Thyroid gland (tissue), 4 donors: ENCODE results near the gene HPS5. TPM values are rescaled to one million over a fixed set of nuclear protein-coding genes. Genes with fewer than 3 reads are reported as not detected.

ENCODE experiments used
- DNase-seq, 2 donors: peaks; one replicate each; pipeline ENCODE4 v3.0.0-alpha.2; 2019
- H3K27ac ChIP-seq, 3 donors: fragments of 200-600 bp; sonication (generic); 1 replicate in 2 of 3; 2 replicates in 1 of 3; pipeline ENCODE4 v1.5.1; 2016 to 2019; ENCODE audit warnings: mild to moderate bottlenecking in 1 of 3, moderate library complexity in 1 of 3
- H3K27me3 ChIP-seq: fragments of 200-600 bp; sonication (generic); one replicate; pipeline ENCODE4 v1.5.1; 2019
- H3K36me3 ChIP-seq, 2 donors: fragments of 200-600 bp; sonication (generic); one replicate each; pipeline ENCODE4 v1.5.1; 2016 to 2019
- H3K4me1 ChIP-seq, 2 donors: fragments of 200-600 bp; sonication (generic); one replicate each; pipeline ENCODE4 v1.5.1; 2017 to 2019
- H3K4me3 ChIP-seq, 3 donors: fragments of 200-600 bp; sonication (generic); replicated peaks in 1 of 3; 1 replicate in 2 of 3; 2 replicates in 1 of 3; pipeline ENCODE4 v1.5.1; 2016; ENCODE audit warnings: mild to moderate bottlenecking in 1 of 3
- H3K9me3 ChIP-seq: fragments of 200-600 bp; sonication (generic); one replicate; pipeline ENCODE4 v1.5.1; 2017
- POLR2A ChIP-seq, 2 donors: fragments of 450-650 bp; IDR thresholded peaks; one replicate each; pipeline ENCODE4 v1.6.1; 2017; ENCODE audit warnings: antibody characterized with exemption in 2 of 2, mild to moderate bottlenecking in 2 of 2, moderate library complexity in 1 of 2
- WGBS, 2 donors: methylation state at CpG; one replicate each; pipeline ENCODE4 v1.1.5; 2017; 5-methylcytosine and 5-hydroxymethylcytosine counted together
- intact Hi-C: fragments of 100-400 bp; cut with DNase I; formaldehyde crosslinking; loops from one replicate; pipeline ENCODE4 v1.15.1; 2023
- total RNA-seq, 4 donors: library from RNA; depleted of rRNA; stranded (reverse); fragments of >200 nt; gene quantifications; one replicate each; pipeline ENCODE4 v1.2.3, GENCODE V29; 2016
- TF ChIP-seq, protein P1 (sequence below), 6 experiments: fragments of 200-600 bp in 3 of 6; fragments of 450-650 bp in 3 of 6; sonication (generic) in 3 of 6; IDR thresholded peaks; one replicate each; pipeline ENCODE4 v1.5.1; 2016 to 2019; ENCODE audit warnings: antibody characterized with exemption in 6 of 6, mild to moderate bottlenecking in 2 of 6, inconsistent platforms in 1 of 6, moderate library complexity in 1 of 6

The HPS5 gene, protein sequence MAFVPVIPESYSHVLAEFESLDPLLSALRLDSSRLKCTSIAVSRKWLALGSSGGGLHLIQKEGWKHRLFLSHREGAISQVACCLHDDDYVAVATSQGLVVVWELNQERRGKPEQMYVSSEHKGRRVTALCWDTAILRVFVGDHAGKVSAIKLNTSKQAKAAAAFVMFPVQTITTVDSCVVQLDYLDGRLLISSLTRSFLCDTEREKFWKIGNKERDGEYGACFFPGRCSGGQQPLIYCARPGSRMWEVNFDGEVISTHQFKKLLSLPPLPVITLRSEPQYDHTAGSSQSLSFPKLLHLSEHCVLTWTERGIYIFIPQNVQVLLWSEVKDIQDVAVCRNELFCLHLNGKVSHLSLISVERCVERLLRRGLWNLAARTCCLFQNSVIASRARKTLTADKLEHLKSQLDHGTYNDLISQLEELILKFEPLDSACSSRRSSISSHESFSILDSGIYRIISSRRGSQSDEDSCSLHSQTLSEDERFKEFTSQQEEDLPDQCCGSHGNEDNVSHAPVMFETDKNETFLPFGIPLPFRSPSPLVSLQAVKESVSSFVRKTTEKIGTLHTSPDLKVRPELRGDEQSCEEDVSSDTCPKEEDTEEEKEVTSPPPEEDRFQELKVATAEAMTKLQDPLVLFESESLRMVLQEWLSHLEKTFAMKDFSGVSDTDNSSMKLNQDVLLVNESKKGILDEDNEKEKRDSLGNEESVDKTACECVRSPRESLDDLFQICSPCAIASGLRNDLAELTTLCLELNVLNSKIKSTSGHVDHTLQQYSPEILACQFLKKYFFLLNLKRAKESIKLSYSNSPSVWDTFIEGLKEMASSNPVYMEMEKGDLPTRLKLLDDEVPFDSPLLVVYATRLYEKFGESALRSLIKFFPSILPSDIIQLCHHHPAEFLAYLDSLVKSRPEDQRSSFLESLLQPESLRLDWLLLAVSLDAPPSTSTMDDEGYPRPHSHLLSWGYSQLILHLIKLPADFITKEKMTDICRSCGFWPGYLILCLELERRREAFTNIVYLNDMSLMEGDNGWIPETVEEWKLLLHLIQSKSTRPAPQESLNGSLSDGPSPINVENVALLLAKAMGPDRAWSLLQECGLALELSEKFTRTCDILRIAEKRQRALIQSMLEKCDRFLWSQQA
- 10 to 100 TPM; 21.0 to 26.7 (median 24.2) TPM for total RNA-seq

DNA sequence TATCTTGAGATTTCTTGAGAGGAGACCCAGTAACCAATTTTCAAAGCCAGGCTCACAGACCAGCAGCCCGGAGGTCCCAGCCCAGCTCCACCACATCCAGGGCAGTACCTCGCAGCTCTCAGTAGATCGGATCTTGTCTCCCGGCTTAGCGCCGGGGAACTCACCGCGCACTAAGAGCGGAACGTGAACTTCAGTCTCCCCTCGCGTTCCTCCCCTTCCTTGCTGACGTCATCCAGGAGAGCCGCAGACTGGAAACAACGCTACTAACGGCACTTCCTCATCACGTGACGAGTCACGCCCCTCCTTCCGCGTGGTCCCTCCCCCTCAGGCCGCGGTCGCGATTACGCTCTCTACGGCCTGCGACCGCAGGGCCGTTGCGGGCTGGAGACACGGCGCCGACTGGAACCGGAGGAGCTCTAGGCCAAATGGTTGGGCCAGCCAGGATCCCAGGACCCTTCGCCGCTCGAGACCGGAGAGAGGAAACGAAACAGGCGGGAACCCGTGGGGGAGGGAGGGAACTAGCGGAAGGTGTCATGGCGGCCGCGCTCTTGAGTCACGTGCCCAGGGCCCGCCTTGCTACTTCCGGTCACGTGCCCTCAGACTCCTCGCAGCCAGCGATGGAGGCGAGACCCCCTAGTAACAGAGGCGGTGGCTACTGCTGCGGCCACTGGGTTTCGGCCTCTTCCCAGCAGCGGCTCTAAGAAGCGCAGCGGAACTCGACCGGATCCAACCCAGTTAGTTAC is at the start of gene HPS5, which contains the start of gene GTF2H1:
HPS5 (minus strand) TSS at position 172 of the 743 bp plus-strand sequence. CDS start 4,282 bp downstream, outside the sequence.
GTF2H1 (plus strand) TSS at position 599 of the 743 bp plus-strand sequence. CDS start 10,508 bp downstream, outside the sequence.
- Histone ChIP-seq H3K36me3 (no peaks in the 10 kb centered on the region), H3K27ac (peak within 1 kb of the TSS; percentile 98 to 100 (median 98)), H3K27me3 (no peaks in the 10 kb centered on the region), H3K9me3 (no peaks in the 10 kb centered on the region), H3K4me1 (peaks cover 27 to 32% of the 10 kb centered on the region in 2 donors), H3K4me3 (peak within 1 kb of the TSS; percentile 84 to 100 (median 91))
- intact Hi-C loops = loop anchor here (5.0 kb wide), 2 partner anchors 75 to 310 kb away; partner anchors contain the start of gene SPTY2D1
- 0 to 1% methylated on average over 26 to 36 of the region's 61 CpGs for whole genome bisulfite sequencing, 2 donors
- peak in 1 of 2 donors; percentile 85 for TF ChIP-seq POLR2A (IDR thresholded peaks at IDR 0.05)
- TF ChIP-seq, protein P1, sequence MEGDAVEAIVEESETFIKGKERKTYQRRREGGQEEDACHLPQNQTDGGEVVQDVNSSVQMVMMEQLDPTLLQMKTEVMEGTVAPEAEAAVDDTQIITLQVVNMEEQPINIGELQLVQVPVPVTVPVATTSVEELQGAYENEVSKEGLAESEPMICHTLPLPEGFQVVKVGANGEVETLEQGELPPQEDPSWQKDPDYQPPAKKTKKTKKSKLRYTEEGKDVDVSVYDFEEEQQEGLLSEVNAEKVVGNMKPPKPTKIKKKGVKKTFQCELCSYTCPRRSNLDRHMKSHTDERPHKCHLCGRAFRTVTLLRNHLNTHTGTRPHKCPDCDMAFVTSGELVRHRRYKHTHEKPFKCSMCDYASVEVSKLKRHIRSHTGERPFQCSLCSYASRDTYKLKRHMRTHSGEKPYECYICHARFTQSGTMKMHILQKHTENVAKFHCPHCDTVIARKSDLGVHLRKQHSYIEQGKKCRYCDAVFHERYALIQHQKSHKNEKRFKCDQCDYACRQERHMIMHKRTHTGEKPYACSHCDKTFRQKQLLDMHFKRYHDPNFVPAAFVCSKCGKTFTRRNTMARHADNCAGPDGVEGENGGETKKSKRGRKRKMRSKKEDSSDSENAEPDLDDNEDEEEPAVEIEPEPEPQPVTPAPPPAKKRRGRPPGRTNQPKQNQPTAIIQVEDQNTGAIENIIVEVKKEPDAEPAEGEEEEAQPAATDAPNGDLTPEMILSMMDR (IDR thresholded peaks at IDR 0.05) = no peak
- DNase-seq = peak; percentile 96

DNA sequence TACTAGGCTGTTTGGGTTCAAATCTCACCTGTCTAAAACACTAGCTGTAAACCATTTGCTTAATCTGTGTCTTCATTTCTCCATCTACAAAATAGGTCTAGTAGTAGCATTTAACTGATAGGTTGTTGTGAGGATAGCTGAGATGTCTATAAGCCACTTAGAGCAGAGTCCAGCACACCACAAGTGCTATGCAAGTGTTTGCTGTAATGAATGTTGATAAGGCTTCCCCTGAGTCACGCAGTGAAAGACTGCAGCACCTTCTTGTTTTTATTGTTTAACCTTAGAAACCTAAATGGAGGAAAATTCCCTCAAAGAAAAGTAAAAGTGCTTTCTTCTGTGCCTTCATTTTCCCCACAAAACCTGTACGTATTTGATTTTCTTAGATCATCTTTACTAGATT is 49.3 kb upstream of the HPS5 start:
- Histone ChIP-seq H3K36me3 (peaks cover 5% of the 10 kb centered on the region in 2 donors), H3K4me3 (no peak overlapping the region), H3K27me3 (no peaks in the 10 kb centered on the region), H3K27ac (no peak overlapping the region), H3K9me3 (no peaks in the 10 kb centered on the region), H3K4me1 (no peaks in the 10 kb centered on the region)
- no peak for DNase-seq
- TF ChIP-seq POLR2A (IDR thresholded peaks at IDR 0.05) = no peak
- TF ChIP-seq, protein P1 (IDR thresholded peaks at IDR 0.05) = no peak
- WGBS, 2 donors = 89 to 93% methylated on average over 2 of the region's 2 CpGs
- intact Hi-C loops = no loop called here

DNA sequence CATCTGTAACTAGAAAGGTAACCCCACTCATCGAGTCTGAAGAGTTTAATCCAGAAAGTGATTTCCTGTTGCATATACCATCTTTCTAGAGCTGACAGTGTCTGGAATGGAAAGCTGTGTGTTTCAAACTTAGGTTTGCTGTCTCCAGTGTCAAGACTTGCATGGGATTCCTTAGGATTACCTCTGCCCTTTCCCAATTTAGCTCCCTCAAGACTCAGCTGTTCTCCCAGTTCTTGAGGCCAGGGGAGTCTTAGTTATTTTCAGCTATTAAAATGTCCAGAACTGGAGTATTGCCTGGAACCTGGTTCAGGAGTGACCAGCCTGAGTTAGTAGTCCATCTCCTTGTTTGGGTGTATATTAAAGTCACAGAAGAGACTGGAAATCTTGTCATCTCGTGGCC is 47.5 kb upstream of the HPS5 start:
- Histone ChIP-seq H3K36me3 (peaks cover 13 to 15% of the 10 kb centered on the region in 2 donors), H3K4me1 (no peaks in the 10 kb centered on the region)
- WGBS, 2 donors = 81 to 85% methylated on average over 2 of the region's 2 CpGs

DNA sequence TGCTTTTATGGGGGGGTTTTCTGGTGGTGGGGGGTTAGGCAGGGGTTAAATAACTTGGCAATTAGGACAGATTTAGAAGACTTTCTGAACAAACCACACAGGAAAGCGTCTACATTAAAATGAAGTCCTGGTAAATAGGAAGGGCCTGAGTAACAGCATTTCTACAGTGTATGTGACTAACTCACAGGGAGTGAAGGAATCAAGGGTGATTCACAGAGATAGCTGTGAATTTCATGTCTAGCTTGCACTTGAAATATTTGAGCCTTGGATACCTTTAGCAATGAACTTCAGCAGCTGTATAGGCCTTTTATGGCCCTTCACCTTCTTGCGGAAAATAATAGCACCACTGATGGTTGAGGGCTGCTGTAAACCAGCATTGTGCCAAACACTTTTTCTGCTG is 46.3 kb upstream of the HPS5 start:
- intact Hi-C loops = no loop called here
- H3K27me3 ChIP-seq = no peaks in the 10 kb centered on the region
- H3K9me3 ChIP-seq = no peaks in the 10 kb centered on the region
- no peak overlapping the region for H3K4me3 ChIP-seq
- H3K27ac ChIP-seq = no peak overlapping the region
- TF ChIP-seq, protein P1 (IDR thresholded peaks at IDR 0.05) = no peak
- TF ChIP-seq POLR2A (IDR thresholded peaks at IDR 0.05) = no peak
- H3K36me3 ChIP-seq = peaks cover 25 to 26% of the 10 kb centered on the region in 2 donors
- DNase-seq = no peak
- WGBS, 2 donors = 88 to 90% methylated on average over 2 of the region's 2 CpGs
- H3K4me1 ChIP-seq = no peaks in the 10 kb centered on the region

More for the DNA sequence above, 47.5 kb upstream of the HPS5 start:
- no peaks in the 10 kb centered on the region for H3K9me3 ChIP-seq
- H3K27ac ChIP-seq = no peak overlapping the region
- intact Hi-C loops = no loop called here
- H3K4me3 ChIP-seq = no peak overlapping the region
- H3K27me3 ChIP-seq = no peaks in the 10 kb centered on the region
- TF ChIP-seq, protein P1 (IDR thresholded peaks at IDR 0.05) = no peak
- TF ChIP-seq POLR2A (IDR thresholded peaks at IDR 0.05) = no peak
- no peak for DNase-seq
